KG1 (cell line): ENCODE measurements around the gene TMEM179.
"Not testable (repeated sequence)": the region's sequence is repeated elsewhere in the genome, so short reads cannot be mapped to it uniquely, and the experiment has no call there.

Source experiments
- DNase-seq: peaks from one replicate; lab custom pipeline; 2025; lab: John Stamatoyannopoulos, UW

Gene TMEM179

GRCh38 chr14:104586832-104587620 lies 17.5 kb downstream of the TMEM179 start:
- DNase-seq = no peak

- DNase-seq = no peak
Measured at GRCh38 chr14:104585966-104586697, 18.4 kb downstream of the TMEM179 start.

GRCh38 chr14:104584557-104584956 lies 20.0 kb downstream of the TMEM179 start:
- DNase-seq = no peak

GRCh38 chr14:104583424-104584306 lies 20.9 kb downstream of the TMEM179 start:
- DNase-seq = no peak

- no peak for DNase-seq
Measured at GRCh38 chr14:104582662-104583061, 21.9 kb downstream of the TMEM179 start.

GRCh38 chr14:104582005-104582404 lies 22.6 kb downstream of the TMEM179 start:
- no peak for DNase-seq

GRCh38 chr14:104581521-104581920 lies 23.1 kb downstream of the TMEM179 start:
- DNase-seq = no peak

GRCh38 chr14:104580961-104581360 lies 23.6 kb downstream of the TMEM179 start:
- DNase-seq = no peak

- not testable (repeated sequence) for DNase-seq
Measured at GRCh38 chr14:104579939-104580338, 24.6 kb downstream of the TMEM179 start.

GRCh38 chr14:104579507-104579906 lies 25.1 kb downstream of the TMEM179 start, which contains the start of gene C14orf180:
C14orf180 (plus strand) TSS chr14:104579764; CDS start chr14:104586431, 6,667 bp downstream.
- no peak for DNase-seq

GRCh38 chr14:104578321-104578720 lies 26.3 kb downstream of the TMEM179 start:
- DNase-seq = no peak

GRCh38 chr14:104577847-104578301 lies 26.7 kb downstream of the TMEM179 start:
- DNase-seq = no peak

GRCh38 chr14:104577426-104577825 lies 27.1 kb downstream of the TMEM179 start:
- no peak for DNase-seq

- no peak for DNase-seq
Measured at GRCh38 chr14:104576970-104577332, 27.6 kb downstream of the TMEM179 start.

- DNase-seq = no peak
Measured at GRCh38 chr14:104576232-104576969, 28.2 kb downstream of the TMEM179 start.

- no peak for DNase-seq
Measured at GRCh38 chr14:104574978-104575583, 29.5 kb downstream of the TMEM179 start.

- no peak for DNase-seq
Measured at GRCh38 chr14:104574536-104574935, 30.0 kb downstream of the TMEM179 start.

GRCh38 chr14:104573930-104574329 lies 30.6 kb downstream of the TMEM179 start:
- no peak for DNase-seq

GRCh38 chr14:104572668-104573067 lies 31.9 kb downstream of the TMEM179 start:
- no peak for DNase-seq

GRCh38 chr14:104572024-104572626 lies 32.4 kb downstream of the TMEM179 start:
- no peak for DNase-seq

- DNase-seq = no peak
Measured at GRCh38 chr14:104571246-104571645, 33.3 kb downstream of the TMEM179 start.
